Measurements from ENCODE around the gene PLLP.
"Not testable (repeated sequence)": the region's sequence is repeated elsewhere in the genome, so short reads cannot be mapped to it uniquely, and the experiment has no call there.

The PLLP gene

GRCh38 chr16:57273826-57274225, 10.6 kb downstream of the PLLP start:
- DNase-seq (ENCODE audit: low read depth, low spot score) = no peak

- no peak for DNase-seq (ENCODE audit: low read depth, low spot score)
Observed at GRCh38 chr16:57273359-57273758, 11.1 kb downstream of the PLLP start.

- no peak for DNase-seq (ENCODE audit: low read depth, low spot score)
Observed at GRCh38 chr16:57271867-57272495, 12.5 kb downstream of the PLLP start.

GRCh38 chr16:57271063-57271345, 13.5 kb downstream of the PLLP start:
- no peak for DNase-seq (ENCODE audit: low read depth, low spot score)

- DNase-seq (ENCODE audit: low read depth, low spot score) = no peak
Observed at GRCh38 chr16:57270221-57271062, 14.0 kb downstream of the PLLP start.

- no peak for DNase-seq (ENCODE audit: low read depth, low spot score)
Observed at GRCh38 chr16:57268804-57269800, 15.4 kb downstream of the PLLP start.

GRCh38 chr16:57267343-57267742, 17.1 kb downstream of the PLLP start:
- DNase-seq (ENCODE audit: low read depth, low spot score) = not testable (repeated sequence)

- DNase-seq (ENCODE audit: low read depth, low spot score) = no peak
Observed at GRCh38 chr16:57266531-57267260, 17.8 kb downstream of the PLLP start.

- peak; percentile 81 for DNase-seq (ENCODE audit: low read depth, low spot score)
Observed at GRCh38 chr16:57265850-57266530, 18.5 kb downstream of the PLLP start.

- no peak for DNase-seq (ENCODE audit: low read depth, low spot score)
Observed at GRCh38 chr16:57264950-57265371, 19.5 kb downstream of the PLLP start.

- DNase-seq (ENCODE audit: low read depth, low spot score) = no peak
Observed at GRCh38 chr16:57264381-57264780, 20.1 kb downstream of the PLLP start.

- no peak for DNase-seq (ENCODE audit: low read depth, low spot score)
Observed at GRCh38 chr16:57263541-57264351, 20.7 kb downstream of the PLLP start.

GRCh38 chr16:57262841-57263540, 21.5 kb downstream of the PLLP start:
- no peak for DNase-seq (ENCODE audit: low read depth, low spot score)

GRCh38 chr16:57261806-57262205, 22.7 kb downstream of the PLLP start:
- DNase-seq (ENCODE audit: low read depth, low spot score) = no peak

- peak; percentile 79 for DNase-seq (ENCODE audit: low read depth, low spot score)
Observed at GRCh38 chr16:57260294-57260929, 24.1 kb downstream of the PLLP start.

- DNase-seq (ENCODE audit: low read depth, low spot score) = no peak
Observed at GRCh38 chr16:57258910-57259475, 25.5 kb downstream of the PLLP start.

- no peak for DNase-seq (ENCODE audit: low read depth, low spot score)
Observed at GRCh38 chr16:57258226-57258909, 26.1 kb downstream of the PLLP start.
